NCI-H2227 (cell line): ENCODE measurements around the gene LUC7L2.
"Not testable (repeated sequence)": the region's sequence is repeated elsewhere in the genome, so short reads cannot be mapped to it uniquely, and the experiment has no call there.

Experiments
- DNase-seq: peaks from one replicate; lab custom pipeline; 2025; ENCODE audit not compliant: unreplicated experiment; lab: John Stamatoyannopoulos, UW

LUC7L2 gene

DNA sequence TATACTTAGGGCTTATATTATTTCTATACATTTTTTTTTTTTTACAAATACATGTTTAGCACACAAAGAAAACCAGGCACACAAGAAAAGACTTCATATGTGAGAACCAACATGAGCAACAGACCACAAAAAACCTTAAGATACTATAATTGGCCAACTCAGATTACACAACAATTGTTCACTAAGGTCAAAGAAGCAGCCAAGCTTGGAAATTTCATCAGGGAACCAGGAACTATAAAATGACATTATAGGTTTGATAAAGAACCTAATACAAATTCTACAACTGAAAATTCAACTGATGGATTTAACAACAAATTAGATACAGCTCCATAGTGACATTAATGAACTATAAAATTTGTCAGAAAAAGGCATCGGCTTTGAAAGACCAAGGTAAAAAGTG, 4.4 kb upstream of the LUC7L2 start:
- no peak for DNase-seq

DNA sequence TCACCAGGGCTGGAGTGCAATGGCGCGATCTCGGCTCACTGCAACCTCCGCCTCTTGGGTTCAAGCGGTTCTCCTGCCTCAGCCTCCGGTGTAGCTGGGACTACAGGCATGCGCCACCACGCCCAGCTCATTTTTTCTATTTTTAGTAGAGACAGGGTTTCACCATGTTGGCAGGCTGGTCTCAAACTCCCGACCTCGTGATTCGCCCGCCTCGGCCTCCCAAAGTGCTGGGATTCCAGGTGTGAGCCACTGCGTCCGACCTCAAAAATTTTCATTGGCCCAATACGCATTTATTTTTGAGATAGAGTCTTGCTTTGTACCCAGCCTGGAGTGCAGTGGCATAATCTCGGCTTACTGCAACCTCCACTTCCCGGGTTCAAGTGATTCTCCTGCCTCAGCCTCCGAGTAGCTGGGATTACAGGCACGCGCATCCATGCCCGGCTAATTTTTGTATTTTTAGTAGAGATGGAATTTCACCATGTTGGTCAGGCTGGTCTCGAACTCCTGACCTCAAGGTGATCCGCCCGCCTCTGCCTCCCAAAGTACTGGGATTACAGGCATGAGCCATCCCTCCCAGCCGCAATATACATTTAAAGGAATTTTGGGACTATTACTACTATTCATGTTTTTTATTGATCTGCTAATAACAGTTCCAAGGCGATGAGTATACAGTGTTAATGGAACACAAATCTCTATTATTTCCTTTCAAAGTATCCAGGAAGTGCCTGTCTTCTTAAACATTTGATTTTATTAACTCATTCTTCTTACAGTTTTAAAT, 1.8 kb upstream of the LUC7L2 start:
- not testable (repeated sequence) for DNase-seq

DNA sequence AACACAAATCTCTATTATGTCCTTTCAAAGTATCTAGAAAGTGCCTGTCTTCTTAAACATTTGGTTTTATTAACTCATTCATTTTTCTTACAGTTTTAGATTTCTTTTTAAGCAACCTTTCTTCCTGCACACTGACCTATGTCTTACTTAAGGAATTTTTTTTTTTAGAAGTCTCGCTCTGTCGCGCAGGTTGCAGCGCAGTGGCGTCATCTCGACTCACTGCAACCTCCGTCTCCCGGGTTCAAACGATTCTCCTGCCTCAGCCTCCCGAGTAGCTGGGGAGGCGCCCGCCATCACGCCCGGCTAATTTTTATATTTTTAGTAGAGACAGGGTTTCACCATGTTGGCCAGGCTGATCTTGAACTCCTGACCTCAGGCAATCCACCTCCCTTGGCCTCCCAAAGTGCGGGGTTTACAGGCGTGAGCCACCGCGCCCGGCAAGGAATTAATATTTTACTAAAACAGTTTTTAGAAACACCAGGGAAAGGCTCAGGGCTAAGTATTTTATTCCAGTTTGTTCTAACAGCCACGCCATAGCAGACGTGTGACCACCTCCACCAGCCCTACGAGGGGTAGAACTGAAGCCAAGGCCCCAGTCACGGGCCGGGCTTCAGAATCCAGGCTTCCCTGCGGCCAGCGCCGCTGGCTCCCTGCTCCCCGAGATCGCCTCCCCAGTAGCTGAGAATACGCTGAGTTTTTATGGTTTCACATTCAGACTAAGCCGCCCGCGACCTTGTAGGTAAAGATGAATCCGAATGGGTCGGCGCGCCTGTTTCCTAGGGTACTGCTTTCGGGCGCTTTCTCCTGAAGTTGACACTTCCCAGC, 941 bp upstream of the LUC7L2 start:
- peak; percentile 48 for DNase-seq

DNA sequence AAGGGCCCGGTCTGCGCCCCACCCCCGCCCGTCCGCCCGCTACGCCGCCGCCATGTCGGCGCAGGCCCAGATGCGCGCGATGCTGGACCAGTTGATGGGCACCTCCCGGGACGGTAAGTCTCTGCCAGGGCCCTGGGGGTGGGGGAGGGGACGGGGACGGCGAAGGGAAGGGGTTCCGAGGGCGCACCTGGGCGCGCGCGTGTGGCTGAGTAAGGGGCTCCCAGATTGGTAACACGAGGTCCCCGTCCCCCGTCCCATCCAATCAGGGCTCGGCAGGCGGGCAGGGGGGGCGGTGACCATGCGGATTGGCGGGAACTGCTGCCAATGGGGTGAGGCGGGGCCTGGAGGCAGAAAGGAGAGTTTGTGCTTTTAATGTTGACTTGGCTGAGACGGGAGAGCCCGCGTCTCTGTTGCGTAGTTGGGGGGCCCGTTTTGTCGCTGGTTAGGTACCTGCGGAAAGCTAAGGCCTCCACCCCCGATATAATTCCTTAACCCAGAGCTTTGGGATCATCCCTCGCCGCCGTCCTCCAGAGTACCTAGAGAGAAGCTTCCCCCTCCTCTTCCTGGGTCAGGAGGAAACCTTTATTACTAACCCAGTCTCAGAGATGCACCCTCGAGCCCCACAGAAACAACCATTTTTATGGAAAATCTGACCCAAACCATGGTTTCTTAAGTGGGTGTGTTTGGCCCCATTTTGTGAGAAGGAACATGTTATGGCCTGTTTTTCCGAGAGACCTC, 685 bp downstream of the LUC7L2 start:
- peak; percentile 97 for DNase-seq

DNA sequence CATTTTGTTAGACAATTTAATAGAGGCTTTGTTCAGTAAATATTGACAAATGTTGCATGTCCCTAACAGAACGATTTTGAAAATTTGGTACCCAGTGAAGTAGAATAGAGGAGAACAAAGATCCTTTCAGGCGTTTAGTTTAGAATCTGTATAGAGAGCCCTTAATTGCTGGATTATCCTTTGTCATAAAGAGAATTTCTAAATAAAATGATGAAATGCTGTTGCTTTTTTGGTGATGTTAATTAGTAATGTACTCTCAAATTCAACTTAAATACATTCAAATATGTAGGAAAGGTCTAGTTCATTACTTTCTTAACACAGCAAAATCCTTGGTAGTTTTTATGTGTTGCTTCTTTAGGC, 1.2 kb downstream of the LUC7L2 start:
- no peak for DNase-seq

DNA sequence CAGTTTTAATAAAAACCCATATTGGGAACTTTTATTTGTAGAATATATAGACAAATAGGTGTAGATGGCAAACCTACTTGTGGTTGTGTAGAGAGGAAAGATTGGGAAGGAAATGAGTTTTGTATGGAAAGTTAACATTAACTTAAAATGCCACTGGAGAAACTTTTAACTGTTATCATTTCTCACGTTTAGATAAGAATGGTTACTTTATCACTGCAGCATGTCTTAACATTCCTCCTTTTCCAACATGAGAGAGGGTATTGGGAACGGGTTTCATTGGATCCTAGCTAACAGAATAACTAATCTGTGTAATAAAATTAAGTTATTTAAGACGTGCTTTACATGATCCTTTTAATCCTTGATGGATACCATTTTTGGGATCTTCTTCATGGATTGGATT, 1.8 kb downstream of the LUC7L2 start:
- DNase-seq = no peak

DNA sequence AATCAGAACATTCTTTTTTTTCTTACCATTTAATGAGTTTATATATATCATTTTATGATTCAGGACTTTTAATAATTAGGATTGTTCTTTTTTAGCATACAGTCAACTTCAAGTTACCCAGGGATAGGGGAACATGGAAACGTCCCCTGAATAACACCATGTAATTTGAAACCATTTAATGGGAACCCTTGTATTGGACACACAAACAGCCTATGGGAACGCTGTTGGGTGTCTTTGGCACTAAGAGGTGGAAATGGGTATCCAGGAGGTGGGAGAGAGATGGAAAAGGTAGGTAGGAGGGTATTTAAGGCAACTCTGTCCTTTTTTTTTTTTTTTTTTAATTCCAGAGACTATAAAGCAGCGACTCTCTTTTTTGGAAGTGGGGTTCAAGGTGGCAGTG, 2.6 kb downstream of the LUC7L2 start:
- peak; percentile 32 for DNase-seq

DNA sequence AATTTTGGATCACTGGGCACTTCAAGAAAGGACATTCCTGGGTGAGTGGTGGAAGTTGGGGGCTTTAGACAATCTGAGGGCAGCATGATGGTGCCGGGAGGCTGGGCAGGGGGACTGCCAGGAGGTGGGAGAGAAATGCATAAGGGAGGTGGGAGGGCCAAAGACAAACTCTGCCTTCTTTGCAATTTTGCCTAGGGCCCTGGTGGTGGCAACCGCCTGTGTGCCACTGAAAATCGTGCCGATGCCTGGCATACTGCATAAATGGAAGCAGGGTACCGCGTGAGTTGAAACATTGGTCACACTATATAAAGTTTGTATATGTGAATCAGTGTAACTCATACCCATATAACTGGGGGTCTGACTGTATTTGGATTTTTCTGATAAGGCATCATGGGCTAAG, 3.3 kb downstream of the LUC7L2 start:
- DNase-seq = no peak

DNA sequence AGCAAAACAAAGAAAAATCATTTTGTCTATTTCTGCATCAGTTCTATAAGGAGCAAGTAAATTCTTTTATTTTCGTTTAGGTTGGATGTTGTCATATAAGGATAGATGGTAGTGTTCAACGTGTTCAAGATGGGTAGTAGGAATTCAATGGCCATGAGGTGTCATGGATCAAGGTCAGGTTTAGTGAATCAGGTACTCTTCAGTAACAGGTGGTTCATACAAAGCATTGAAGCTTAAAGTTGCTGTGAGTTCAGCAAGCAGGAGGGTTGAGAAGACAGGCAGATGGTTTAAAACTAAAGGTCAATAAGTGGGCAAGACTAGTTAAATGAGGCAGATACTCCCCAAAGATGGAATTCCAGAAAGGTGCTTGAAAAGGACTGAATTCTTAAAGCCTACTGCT, 5.6 kb downstream of the LUC7L2 start:
- DNase-seq = no peak

DNA sequence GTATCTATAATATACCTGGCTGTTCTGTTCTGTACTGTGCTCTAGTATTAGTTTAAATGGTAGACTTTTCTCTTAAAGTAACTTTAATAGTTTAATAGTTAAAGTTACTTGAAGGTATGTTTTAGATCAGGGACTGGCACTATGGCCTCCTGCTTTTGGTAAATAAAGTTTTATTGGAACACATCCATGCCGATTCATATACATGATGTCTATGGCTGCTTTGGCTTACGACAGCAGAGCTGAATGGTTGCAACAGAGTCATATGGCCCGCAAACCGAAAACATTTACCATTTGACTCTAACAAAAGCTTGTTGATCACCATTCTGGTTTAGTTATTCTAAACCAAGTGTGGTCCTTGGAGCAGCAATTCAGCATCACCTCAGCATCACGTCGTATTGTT, 6.7 kb downstream of the LUC7L2 start:
- no peak for DNase-seq

DNA sequence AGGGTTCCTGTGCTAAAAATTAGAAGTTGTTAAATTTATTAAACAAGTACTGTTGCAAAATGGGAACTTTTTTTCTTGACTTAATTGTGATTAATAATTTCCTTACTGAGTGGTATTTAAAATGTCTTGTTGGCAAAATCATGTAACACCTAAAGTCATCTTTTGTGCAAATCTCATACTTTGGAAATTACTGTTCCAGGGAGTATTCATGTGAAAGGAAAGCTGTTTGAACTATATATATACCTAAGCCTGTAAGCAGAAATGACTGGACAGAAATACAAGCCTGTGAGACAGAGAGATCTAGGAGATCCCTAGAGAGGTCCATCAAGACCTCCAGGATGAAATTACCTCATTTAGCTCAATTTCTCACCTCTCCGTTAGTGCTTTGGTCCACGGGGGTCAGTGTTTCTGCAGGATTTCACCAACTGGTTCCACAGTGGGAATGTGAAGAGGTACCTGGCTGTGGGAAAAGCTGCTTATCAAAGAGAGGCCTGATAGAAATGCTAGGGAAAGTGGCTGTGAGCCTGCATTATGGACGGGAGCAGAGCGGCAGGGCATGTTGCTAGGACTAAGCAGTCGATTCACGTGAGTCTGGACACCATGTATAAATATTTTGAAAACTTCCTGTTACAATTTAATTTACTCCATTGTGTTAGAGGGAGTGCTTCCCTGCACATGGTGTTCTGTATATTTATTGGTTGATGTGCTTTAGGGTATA, 7.9 kb downstream of the LUC7L2 start:
- DNase-seq = no peak

DNA sequence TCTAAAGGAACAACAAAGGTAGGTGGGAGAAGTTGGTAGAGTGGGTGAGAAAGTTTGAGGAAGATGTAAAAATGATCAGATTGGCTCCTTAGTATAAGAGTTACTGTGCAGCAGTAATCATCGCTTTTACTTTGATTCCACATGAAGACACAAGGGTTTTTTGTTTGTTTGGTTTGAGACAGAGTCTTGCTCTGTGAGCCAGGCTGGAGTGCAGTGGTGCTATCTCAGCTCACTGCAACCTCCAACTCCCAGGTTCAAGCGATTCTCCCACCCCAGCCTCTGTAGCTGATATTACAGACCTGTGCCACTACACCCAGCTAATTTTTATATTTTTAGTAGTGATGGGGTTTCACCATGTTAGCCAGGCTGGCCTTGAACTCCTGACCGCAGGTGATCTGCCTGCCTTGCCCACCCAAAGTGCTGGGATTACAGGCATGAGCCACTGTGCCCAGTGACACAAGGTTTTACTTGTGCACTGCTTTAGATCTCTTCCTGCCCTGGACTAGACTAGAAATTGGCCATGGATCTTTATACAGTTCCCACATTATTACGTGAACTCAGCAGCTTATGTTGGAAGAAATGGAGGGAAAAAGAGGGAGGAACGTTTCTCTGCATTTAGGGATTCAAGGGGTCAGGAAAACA, 10.7 kb downstream of the LUC7L2 start:
- DNase-seq = no peak

DNA sequence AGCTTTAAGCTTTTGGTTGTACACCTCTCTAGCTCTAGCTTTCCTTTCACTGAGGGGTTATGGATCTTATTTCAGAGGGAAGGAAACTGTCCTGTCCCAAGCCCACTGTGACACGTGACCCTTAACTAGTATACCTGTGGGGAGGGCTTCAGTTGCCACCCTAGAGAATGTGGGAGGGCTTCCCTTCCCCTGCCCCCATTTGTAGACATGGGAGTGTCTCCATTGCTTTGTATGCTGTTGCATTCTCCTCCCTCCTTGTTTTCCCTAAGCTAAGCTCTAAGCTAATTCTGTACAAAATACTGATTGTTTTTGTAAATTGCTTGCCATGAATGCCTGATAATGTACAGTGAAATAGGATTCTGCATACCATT, 11.2 kb downstream of the LUC7L2 start:
- no peak for DNase-seq

DNA sequence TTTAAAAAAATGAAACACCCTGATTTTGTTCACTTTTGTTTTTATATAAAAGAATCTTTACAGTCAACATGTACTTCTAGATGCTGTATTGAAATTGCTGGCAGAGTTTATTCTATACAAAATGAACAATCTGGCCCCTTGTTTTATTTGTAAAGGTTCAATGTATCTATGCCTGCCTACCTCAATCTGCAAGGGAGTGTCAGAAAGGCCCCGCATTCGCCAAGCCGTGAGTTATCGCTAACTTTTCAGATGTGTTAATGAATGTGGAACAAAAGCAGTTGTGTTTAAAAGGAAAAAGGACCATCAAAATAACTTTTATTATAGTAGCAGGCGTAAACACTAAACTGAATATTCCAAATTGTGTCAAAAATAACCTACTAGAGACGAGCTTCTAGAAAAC, 14.6 kb downstream of the LUC7L2 start:
- DNase-seq = no peak

DNA sequence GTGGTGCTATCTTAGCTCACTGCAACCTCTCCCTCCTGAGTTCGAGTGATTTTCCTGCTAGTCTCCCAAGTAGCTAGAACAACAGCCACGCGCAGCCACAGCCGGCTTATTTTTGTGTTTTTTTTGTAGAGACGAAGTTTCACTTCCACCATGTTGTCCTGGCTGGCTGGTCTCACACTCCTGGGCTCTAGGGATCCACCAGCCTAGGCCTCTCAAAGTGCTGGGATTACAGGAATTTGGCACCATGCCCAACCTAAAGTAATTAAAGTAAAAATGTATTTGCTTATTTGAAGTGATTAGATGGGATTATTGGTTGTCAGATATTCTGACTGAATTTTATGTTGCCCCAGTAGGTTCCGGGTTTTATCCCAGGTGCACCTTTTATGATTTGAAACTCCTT, 22.7 kb downstream of the LUC7L2 start:
- no peak for DNase-seq

DNA sequence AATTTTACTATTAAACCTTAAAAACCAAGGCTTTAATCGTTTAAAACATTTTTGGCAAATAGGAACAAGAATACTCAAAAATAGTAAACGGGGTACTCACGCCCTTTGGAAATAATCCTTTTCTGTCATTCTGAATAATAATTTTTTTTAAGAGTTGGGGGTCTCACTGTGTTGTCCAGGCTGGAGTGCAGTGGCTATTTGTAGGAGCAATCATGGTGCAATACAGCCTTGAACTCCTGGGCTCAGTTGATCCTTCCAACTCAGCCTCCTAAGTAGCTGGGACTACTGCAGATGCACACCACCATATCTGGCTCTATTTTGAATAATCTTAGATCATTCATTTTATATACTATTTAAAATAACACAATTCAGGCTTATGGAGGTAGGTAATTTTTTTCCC, 24.9 kb downstream of the LUC7L2 start:
- DNase-seq = no peak

DNA sequence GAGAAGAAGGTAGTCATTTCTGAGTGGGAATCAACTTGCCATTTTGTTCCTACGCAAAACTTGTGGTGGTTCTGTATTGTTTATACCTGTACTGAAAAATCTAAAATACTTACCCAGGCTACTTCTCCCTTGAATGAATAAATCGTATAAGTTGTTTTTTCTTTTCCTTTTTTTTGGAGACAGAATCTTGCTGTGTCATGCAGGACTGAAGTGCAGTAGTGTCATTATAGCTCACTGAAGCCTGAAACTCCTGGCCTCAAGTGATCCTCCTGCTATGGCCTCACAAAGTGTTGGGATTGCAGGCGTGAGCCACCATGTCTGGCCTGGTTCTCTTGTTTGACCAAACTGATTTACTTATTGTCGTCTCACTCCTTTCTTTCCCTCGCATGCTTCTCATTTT, 27.9 kb downstream of the LUC7L2 start:
- no peak for DNase-seq

DNA sequence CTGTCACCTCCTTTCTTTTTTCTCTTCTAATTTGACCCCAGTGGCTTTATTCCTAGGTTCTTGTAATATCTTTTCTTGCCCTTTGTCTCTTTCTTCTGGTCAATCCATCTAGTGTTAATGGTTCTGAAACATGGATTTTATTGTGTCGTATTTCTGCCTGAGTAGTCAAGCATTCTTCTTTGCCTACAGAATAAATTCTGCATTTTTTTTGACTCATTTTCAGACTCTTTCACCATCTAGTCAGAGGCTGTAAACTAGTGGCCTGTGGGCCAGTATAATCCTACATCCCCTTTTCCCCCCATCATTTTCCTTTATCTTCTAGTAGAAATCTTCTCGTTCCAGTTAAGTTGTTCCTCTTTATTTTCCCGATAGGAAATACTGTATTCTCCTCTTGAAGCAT, 29.4 kb downstream of the LUC7L2 start:
- DNase-seq = no peak

DNA sequence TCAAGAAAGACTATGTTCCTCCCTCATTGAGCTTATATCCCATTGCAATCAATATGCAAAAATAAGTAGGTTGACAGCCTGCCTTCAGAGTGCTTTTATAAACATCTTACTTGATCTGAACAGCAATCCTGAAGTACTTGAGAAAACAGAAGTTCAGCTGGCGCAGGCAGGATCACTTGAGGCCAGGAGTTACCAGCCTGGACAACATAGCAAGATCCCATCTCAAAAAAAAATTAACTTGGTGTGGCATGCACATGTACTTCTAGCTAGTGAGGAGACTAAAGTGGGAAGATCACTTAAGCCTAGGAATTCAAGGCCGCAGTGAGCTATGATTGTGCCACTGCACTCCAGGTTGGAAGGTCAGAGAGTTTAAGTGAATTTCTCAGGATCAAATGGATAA, 30.1 kb downstream of the LUC7L2 start:
- no peak for DNase-seq

DNA sequence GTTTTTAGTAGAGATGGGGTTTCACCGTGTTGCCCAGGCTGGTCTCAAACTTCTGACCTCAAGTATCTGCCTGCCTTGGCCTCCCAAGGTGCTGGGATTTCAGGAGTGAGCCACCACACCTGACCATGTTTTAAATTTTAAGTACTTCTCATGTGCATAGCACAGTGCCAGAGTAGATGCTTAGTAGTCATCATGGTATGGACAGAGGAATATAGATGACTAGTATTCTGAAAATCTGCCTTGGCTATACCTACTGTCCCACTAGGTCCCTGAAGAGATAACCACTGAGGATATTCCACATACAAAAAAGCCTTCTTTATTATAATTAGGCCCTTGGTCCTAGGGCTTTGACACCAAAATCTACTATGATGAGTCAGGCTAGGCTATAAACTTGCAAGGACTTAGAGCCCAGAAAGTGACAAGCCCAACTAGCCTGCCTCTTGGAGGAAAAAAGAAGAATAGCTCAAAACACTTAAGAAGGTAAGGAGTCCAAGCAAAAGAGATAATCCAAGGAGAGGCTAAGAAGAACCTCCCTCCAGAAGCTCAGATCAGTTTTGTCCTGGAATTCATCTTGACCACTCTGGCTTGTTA, 34.0 kb downstream of the LUC7L2 start:
- DNase-seq = no peak

DNA sequence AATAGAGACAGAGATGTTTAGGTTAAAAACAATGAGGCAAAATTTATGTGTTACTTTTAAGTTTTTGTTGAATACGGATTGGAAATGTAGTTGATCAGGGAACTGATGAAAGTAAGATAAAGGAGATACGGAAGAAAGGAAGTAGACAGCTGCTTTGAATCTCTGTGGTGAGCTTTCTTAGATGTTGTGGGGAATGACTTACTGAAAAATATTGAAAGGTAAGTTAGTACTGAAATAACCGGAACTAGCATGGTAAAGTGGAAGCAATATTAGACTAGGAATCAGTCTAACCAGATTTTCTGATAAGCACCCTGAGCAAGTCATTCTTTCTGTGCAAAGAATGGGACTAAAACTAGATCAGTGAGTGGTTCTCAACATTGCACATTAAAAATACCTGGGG, 34.8 kb downstream of the LUC7L2 start:
- DNase-seq = no peak
